ENCODE measurements around the gene TMEM154. TPM values are rescaled to one million over a fixed set of nuclear protein-coding genes. Genes with fewer than 3 reads are reported as not detected.

Gene TMEM154
- total and polyA plus RNA-seq, 10 of the 15 experiments (the other 5 are each of a cell fraction or from before 2014, with no cell fraction given) = 5.1 to 41.4 (median 18.2) TPM

GRCh38 chr4:152643153-152644035 lies 36.4 kb downstream of the TMEM154 start (continued):
- TF ChIP-seq BHLHE40 (IDR thresholded peaks at IDR 0.05; ENCODE audit: borderline replicate concordance in 1 of 2, low read depth in 2 of 2, low read length in 1 of 2) (peak; percentile 23 to 36; a peak in 1 of 4 replicates), ZNF687 (IDR thresholded peaks at IDR 0.05) (peak; percentile 88), JUNB (IDR thresholded peaks at IDR 0.05) (peak; percentile 55), ZNF217 (IDR thresholded peaks at IDR 0.05) (peak; percentile 53; the same call in 1 of the 2 replicates), EGR1 (IDR thresholded peaks at IDR 0.05; ENCODE audit: borderline replicate concordance in 1 of 2, low read depth in 2 of 2, low read length in 2 of 2) (peak in 1 of 2 experiments; percentile 80; a peak in 2 of 3 replicates), FOXM1 (IDR thresholded peaks at IDR 0.05; ENCODE audit: low read depth, low read length) (peak; percentile 81), HSF1 (IDR thresholded peaks at IDR 0.05; ENCODE audit: low read depth, low read length) (no peak), SREBF1 (IDR thresholded peaks at IDR 0.05; ENCODE audit: low read length) (no peak), BACH1 (IDR thresholded peaks at IDR 0.05; ENCODE audit: borderline replicate concordance) (0 out of 2 replicates have a peak, but pooled peaks have one; percentile 48), SKIL (IDR thresholded peaks at IDR 0.05; ENCODE audit: low read depth, poor library complexity, severe bottlenecking) (peak; percentile 75), MTA2 (IDR thresholded peaks at IDR 0.05; ENCODE audit: low read depth) (peak; percentile 87), POU2F2 (IDR thresholded peaks at IDR 0.05; ENCODE audit: borderline replicate concordance, low read depth, low read length) (peak; percentile 11; the same call in 1 of the 3 replicates), ZBTB4 (CRISPR knock-in tag; IDR thresholded peaks at IDR 0.05) (no peak), TCF3 (IDR thresholded peaks at IDR 0.05; ENCODE audit: borderline replicate concordance, insufficient read depth, low read depth, low read length) (0 out of 2 replicates have a peak, but pooled peaks have one; percentile 37), ASH2L (IDR thresholded peaks at IDR 0.05; ENCODE audit: borderline replicate concordance, low read depth) (0 out of 2 replicates have a peak, but pooled peaks have one; percentile 39), RELA (IDR thresholded peaks at IDR 0.05; ENCODE audit: borderline replicate concordance, partially characterized antibody) (peak; percentile 29)
